Mesenchymal stem cell (in vitro differentiated cells and primary cell): Measurements from ENCODE around the gene MEAF6.

Source experiments
- DNase-seq: peaks from one replicate; pipeline ENCODE4 v3.0.0-alpha.2; 2013
- H2AFZ ChIP-seq: one replicate; pipeline ENCODE4 v1.6.1; 2013; ENCODE audit warnings: low read depth, mild to moderate bottlenecking, control low read depth, inconsistent platforms, low read length, moderate library complexity
- H2AK5ac ChIP-seq: 2 replicates; pipeline ENCODE4 v1.6.1; 2013; ENCODE audit warnings: low read length, moderate library complexity, mild to moderate bottlenecking, inconsistent platforms; ENCODE audit not compliant: severe bottlenecking
- H2BK120ac ChIP-seq: one replicate; pipeline ENCODE4 v1.6.1; 2013; ENCODE audit warnings: low read depth, mild to moderate bottlenecking, inconsistent platforms, low read length, moderate library complexity
- H2BK12ac ChIP-seq, 2 experiments: one replicate each; pipeline ENCODE4 v1.6.1; 2013; ENCODE audit warnings: inconsistent platforms in 2 of 2, low read length in 2 of 2, mild to moderate bottlenecking in 2 of 2, moderate library complexity in 2 of 2, control low read depth in 1 of 2
- H2BK15ac ChIP-seq: one replicate; pipeline ENCODE4 v1.6.1; 2013; ENCODE audit warnings: mild to moderate bottlenecking, low read depth, inconsistent platforms; ENCODE audit not compliant: poor library complexity, severe bottlenecking
- H2BK5ac ChIP-seq: 2 replicates; pipeline ENCODE4 v1.6.1; 2013; ENCODE audit warnings: low read depth, mild to moderate bottlenecking, low read length, control low read depth, inconsistent platforms; ENCODE audit not compliant: poor library complexity, severe bottlenecking
- H3K14ac ChIP-seq, 2 experiments: one replicate each; pipeline ENCODE4 v1.6.1; 2013; ENCODE audit warnings: inconsistent platforms in 2 of 2, low read length in 2 of 2, control low read depth in 1 of 2, mild to moderate bottlenecking in 1 of 2, moderate library complexity in 1 of 2
- H3K18ac ChIP-seq, 2 experiments: one replicate each; pipeline ENCODE4 v1.6.1; 2013; ENCODE audit warnings: inconsistent platforms in 2 of 2, low read length in 2 of 2, control low read depth in 1 of 2, low read depth in 1 of 2, mild to moderate bottlenecking in 1 of 2
- H3K23ac ChIP-seq, 2 experiments: one replicate each; pipeline ENCODE4 v1.6.1; 2013; ENCODE audit warnings: inconsistent platforms in 2 of 2, low read length in 2 of 2, mild to moderate bottlenecking in 2 of 2, moderate library complexity in 2 of 2, control low read depth in 1 of 2
- H3K27ac ChIP-seq: 2 replicates; pipeline ENCODE4 v1.5.1; 2013; ENCODE audit warnings: mild to moderate bottlenecking, moderate library complexity, low read length, control low read depth, inconsistent platforms; ENCODE audit not compliant: poor library complexity, severe bottlenecking
- H3K27me3 ChIP-seq, 2 experiments: 2 replicates each; pipeline versions ENCODE4 v1.6.1 to v1.7.0; 2013; ENCODE audit warnings: low read length in 2 of 2, mild to moderate bottlenecking in 2 of 2, moderate library complexity in 2 of 2, control low read depth in 1 of 2, inconsistent platforms in 1 of 2; ENCODE audit not compliant: control insufficient read depth in 1 of 2, insufficient read depth in 1 of 2
- H3K36me3 ChIP-seq, 2 experiments: 2 replicates each; pipeline versions ENCODE4 v1.6.1 to v1.7.0; 2013; ENCODE audit warnings: low read length in 2 of 2, control low read depth in 1 of 2, inconsistent platforms in 1 of 2, low read depth in 1 of 2, mild to moderate bottlenecking in 1 of 2; ENCODE audit not compliant: insufficient read depth in 2 of 2, control insufficient read depth in 1 of 2
- H3K4ac ChIP-seq, 2 experiments: one replicate each; pipeline ENCODE4 v1.6.1; 2013; ENCODE audit warnings: inconsistent platforms in 2 of 2, low read length in 2 of 2, mild to moderate bottlenecking in 2 of 2, moderate library complexity in 2 of 2, control low read depth in 1 of 2, low read depth in 1 of 2
- H3K4me1 ChIP-seq: 2 replicates; pipeline ENCODE4 v1.6.1; 2013; ENCODE audit warnings: low read depth, low read length, control low read depth; ENCODE audit not compliant: control insufficient read depth, insufficient read depth
- H3K4me2 ChIP-seq: 2 replicates; pipeline ENCODE4 v1.6.1; 2013; ENCODE audit warnings: low read length, mild to moderate bottlenecking, inconsistent platforms; ENCODE audit not compliant: poor library complexity, severe bottlenecking
- H3K4me3 ChIP-seq, 2 experiments: 2 replicates each; pipeline versions ENCODE4 v1.5.1 to v1.7.0; 2013; ENCODE audit warnings: low read length in 2 of 2, mild to moderate bottlenecking in 2 of 2, control low read depth in 1 of 2, low read depth in 1 of 2; ENCODE audit not compliant: insufficient read depth in 1 of 2
- H3K79me1 ChIP-seq: replicated peaks from 2 replicates; pipeline ENCODE4 v1.6.1; 2013; ENCODE audit warnings: mild to moderate bottlenecking, control low read depth, low read length, inconsistent platforms; ENCODE audit not compliant: poor library complexity, severe bottlenecking
- H3K9ac ChIP-seq: 2 replicates; pipeline ENCODE4 v1.7.0; 2013; ENCODE audit warnings: mild to moderate bottlenecking, low read length, moderate library complexity
- H3K9me3 ChIP-seq: 2 replicates; pipeline ENCODE4 v1.7.0; 2013; ENCODE audit warnings: mild to moderate bottlenecking, low read length; ENCODE audit not compliant: control insufficient read depth
- H4K8ac ChIP-seq: one replicate; pipeline ENCODE4 v1.6.1; 2013; ENCODE audit warnings: inconsistent platforms, mild to moderate bottlenecking, low read length, moderate library complexity
- H4K91ac ChIP-seq: one replicate; pipeline ENCODE4 v1.6.1; 2013; ENCODE audit warnings: mild to moderate bottlenecking, low read length, inconsistent platforms
- WGBS: methylation state at CpG from one replicate; pipeline ENCODE4 v1.1.7; 2013; ENCODE audit warnings: mixed read lengths; 5-methylcytosine and 5-hydroxymethylcytosine counted together

Gene MEAF6

DNA sequence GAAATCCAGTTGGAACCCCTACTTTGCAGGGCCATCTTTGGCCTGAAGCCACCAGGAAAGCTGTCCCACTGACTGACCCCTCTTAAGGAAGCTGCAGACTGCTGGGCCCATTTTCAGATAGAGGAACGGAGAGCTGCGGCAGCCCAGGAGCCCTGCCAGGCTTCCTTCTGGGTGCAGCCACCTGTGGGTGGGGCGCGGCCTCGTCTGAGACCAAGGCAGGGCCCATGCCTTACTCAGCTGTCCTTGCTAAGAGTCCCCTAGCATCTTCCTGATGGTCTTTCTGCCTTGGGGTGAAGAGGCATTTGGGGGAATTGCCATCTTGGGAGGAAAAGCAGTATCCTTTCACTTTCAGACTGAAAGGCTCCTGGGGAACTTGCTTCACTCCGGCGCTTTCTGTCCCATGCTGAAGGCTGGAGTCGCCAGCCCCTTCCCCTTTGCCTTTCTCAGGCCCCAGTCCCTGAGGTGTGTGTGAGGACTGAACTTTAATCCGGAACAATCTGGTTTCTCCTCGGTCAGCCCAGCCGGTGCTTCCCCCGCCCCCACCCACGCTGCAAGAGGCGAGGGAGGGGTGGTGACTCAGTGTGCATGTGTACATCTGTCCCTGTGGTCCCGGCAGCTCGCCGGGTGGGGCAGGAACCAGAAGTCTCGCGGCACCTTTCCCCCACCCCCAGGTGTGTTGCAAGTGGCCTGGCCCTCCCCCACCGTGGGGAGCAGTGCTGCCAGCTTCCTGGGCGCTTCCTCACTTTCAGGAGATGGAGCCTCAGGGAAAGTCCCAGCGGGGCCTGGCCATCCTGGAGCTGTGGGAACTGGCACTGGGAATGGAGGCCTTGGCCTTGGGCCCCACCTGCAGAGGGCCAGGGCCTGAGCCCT, 35.1 kb downstream of the MEAF6 start:
- WGBS = 38% methylated on average over 22 of the region's 22 CpGs
- Histone ChIP-seq H2BK15ac (peak overlapping the region; percentile 82), H3K4me2 (peak overlapping the region; percentile 52), H3K79me1 (peaks cover 24% of the 10 kb centered on the region), H3K4ac (peak overlapping the region; percentile 76 to 96), H2BK12ac (peak overlapping the region; percentile 80 to 97), H3K4me1 (peaks cover 54% of the 10 kb centered on the region), H3K9me3 (no peaks in the 10 kb centered on the region), H3K27me3 (no peaks in the 10 kb centered on the region), H3K4me3 (peak overlapping the region; percentile 28 to 79), H3K36me3 (peaks cover 71 to 74% of the 10 kb centered on the region in 2 experiments), H3K23ac (peak overlapping the region in 1 of 2 experiments; percentile 16), H3K14ac (peak overlapping the region in 1 of 2 experiments; percentile 89), H2AFZ (no peak overlapping the region), H2BK120ac (peak overlapping the region; percentile 98), H4K91ac (peak overlapping the region; percentile 98), H2AK5ac (peak overlapping the region; percentile 84), H4K8ac (peak overlapping the region; percentile 87), H3K9ac (peak overlapping the region; percentile 97), H3K27ac (peak overlapping the region; percentile 62), H2BK5ac (peak overlapping the region; percentile 11), H3K18ac (peak overlapping the region; percentile 86 to 91)
- peak; percentile 88 for DNase-seq

DNA sequence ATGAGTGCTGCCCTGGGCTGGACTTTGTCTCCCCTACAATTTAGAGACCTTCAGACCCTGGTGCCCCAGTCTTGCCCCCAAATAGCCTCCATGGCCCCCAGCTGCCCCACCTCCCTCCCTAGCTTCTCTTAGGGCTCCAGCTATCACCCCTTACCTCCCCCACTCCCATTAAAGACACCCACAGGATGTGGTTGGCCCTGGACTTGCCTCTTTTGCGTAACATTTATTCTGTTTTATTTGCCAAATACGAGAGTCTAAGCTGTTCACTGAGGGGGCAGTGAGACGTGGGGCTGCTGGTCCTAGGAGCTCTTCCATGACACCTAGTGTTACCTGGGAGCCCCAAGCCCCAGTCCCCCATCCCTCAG, 35.7 kb downstream of the MEAF6 start:
- 19% methylated on average over 3 of the region's 3 CpGs for WGBS

DNA sequence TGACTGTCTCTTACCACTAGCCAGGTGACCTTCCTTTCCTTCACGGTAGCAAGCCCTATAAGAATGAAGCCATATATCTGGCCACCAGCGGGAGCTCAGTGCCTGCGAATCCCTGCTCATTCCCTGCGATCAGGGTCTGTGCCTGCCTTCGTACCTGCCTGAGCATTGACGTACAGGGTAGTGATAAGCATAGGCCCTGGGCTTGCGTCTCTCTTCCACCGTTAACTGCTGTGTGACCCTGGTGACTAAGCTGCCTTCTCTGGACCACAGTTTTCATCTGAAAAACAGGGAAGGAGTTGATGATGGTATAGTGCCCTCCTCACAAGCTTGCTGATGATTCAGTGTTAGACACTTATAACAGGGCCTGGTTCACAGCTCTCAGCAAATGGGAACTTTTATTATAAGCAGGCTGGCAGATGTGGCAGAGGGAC, 36.1 kb downstream of the MEAF6 start:
- H2BK5ac ChIP-seq = no peak overlapping the region
- peak overlapping the region in 1 of 2 experiments; percentile 73 for H3K4ac ChIP-seq
- H3K9me3 ChIP-seq = no peaks in the 10 kb centered on the region
- H3K27ac ChIP-seq = peak overlapping the region; percentile 62
- H3K27me3 ChIP-seq = no peaks in the 10 kb centered on the region
- H3K4me1 ChIP-seq = peaks cover 56% of the 10 kb centered on the region
- peak overlapping the region in 1 of 2 experiments; percentile 79 for H3K4me3 ChIP-seq
- WGBS = 74% methylated on average over 8 of the region's 8 CpGs
- no peak overlapping the region for H2BK120ac ChIP-seq
- peak overlapping the region; percentile 52 for H3K4me2 ChIP-seq
- no peak overlapping the region for H4K91ac ChIP-seq
- H3K23ac ChIP-seq = peak overlapping the region in 1 of 2 experiments; percentile 29
- peaks cover 60 to 64% of the 10 kb centered on the region in 2 experiments for H3K36me3 ChIP-seq
- H3K9ac ChIP-seq = peak overlapping the region; percentile 97
- no peak overlapping the region for H2AFZ ChIP-seq
- no peak overlapping the region for H3K14ac ChIP-seq
- H3K18ac ChIP-seq = peak overlapping the region; percentile 14 to 89
- peak overlapping the region; percentile 80 for H2AK5ac ChIP-seq
- peak; percentile 80 for DNase-seq
- peak overlapping the region in 1 of 2 experiments; percentile 86 for H2BK12ac ChIP-seq
- H4K8ac ChIP-seq = no peak overlapping the region
- peaks cover 22% of the 10 kb centered on the region for H3K79me1 ChIP-seq
- H2BK15ac ChIP-seq = no peak overlapping the region

More for the DNA sequence above, 35.7 kb downstream of the MEAF6 start:
- H2BK15ac ChIP-seq = peak overlapping the region; percentile 78
- peak overlapping the region; percentile 76 to 96 for H3K4ac ChIP-seq
- peaks cover 64 to 68% of the 10 kb centered on the region in 2 experiments for H3K36me3 ChIP-seq
- no peak overlapping the region for H3K23ac ChIP-seq
- peak; percentile 78 for DNase-seq
- peak overlapping the region; percentile 97 for H3K9ac ChIP-seq
- H3K4me1 ChIP-seq = peaks cover 56% of the 10 kb centered on the region
- H3K4me3 ChIP-seq = peak overlapping the region in 1 of 2 experiments; percentile 79
- peak overlapping the region; percentile 98 for H4K91ac ChIP-seq
- H2BK12ac ChIP-seq = peak overlapping the region; percentile 59
- H3K27ac ChIP-seq = peak overlapping the region; percentile 62
- H3K9me3 ChIP-seq = no peaks in the 10 kb centered on the region
- H3K18ac ChIP-seq = peak overlapping the region; percentile 72 to 86
- H3K14ac ChIP-seq = peak overlapping the region in 1 of 2 experiments; percentile 72
- H3K27me3 ChIP-seq = no peaks in the 10 kb centered on the region
- no peak overlapping the region for H2AFZ ChIP-seq
- peak overlapping the region; percentile 98 for H2BK120ac ChIP-seq
- no peak overlapping the region for H2BK5ac ChIP-seq
- H3K79me1 ChIP-seq = peaks cover 22% of the 10 kb centered on the region
- peak overlapping the region; percentile 52 for H3K4me2 ChIP-seq
- peak overlapping the region; percentile 80 for H2AK5ac ChIP-seq
- peak overlapping the region; percentile 81 for H4K8ac ChIP-seq

DNA sequence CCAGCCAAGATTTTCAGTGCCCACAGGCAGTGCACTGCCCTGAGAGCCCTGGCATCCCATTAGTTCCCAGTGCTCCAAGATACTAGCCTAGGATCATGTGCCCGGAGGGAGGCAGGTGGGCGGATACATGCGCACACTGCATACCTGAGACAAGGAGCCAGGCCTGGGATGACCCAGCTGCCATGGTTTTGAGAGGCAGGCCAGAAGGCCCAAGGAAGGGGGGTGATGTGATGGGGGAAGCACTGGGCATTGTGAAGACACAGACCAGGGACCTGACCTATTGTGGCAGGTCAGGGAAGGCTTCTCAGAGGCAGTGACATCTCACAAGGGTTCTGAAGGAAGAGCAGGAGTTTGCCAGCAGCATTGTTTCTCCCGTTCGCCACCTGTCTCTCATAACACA, 36.6 kb downstream of the MEAF6 start:
- Histone ChIP-seq H3K4me2 (peak overlapping the region; percentile 87), H3K36me3 (peaks cover 55 to 59% of the 10 kb centered on the region in 2 experiments), H3K23ac (no peak overlapping the region), H2BK5ac (peak overlapping the region; percentile 57), H3K27me3 (no peaks in the 10 kb centered on the region), H3K9me3 (no peaks in the 10 kb centered on the region), H2BK15ac (no peak overlapping the region), H4K91ac (peak overlapping the region; percentile 12), H2AFZ (no peak overlapping the region), H3K14ac (peak overlapping the region in 1 of 2 experiments; percentile 61), H2BK120ac (no peak overlapping the region), H2AK5ac (peak overlapping the region; percentile 68), H3K9ac (peak overlapping the region; percentile 97), H2BK12ac (peak overlapping the region; percentile 4 to 76), H3K18ac (peak overlapping the region in 1 of 2 experiments; percentile 68), H3K79me1 (peaks cover 20% of the 10 kb centered on the region), H3K4me1 (peaks cover 56% of the 10 kb centered on the region), H3K4ac (peak overlapping the region in 1 of 2 experiments; percentile 22), H3K27ac (peak overlapping the region; percentile 62), H3K4me3 (peak overlapping the region; percentile 5 to 79), H4K8ac (peak overlapping the region; percentile 2)
- DNase-seq = no peak
- 93% methylated on average over 5 of the region's 5 CpGs for WGBS
